SK-N-SH treated with all-trans-retinoic acid at 6 μM for 48 hours (cell line): ENCODE data around the gene SOD3.

Experiments
- ATAC-seq: fragments of 200-7000 bp; cut with Tn5 transposase; 3 replicates; pipeline ENCODE4 v1.9.1; 2020; ENCODE audit warnings: mild to moderate bottlenecking, moderate library complexity
- ARNTL ChIP-seq: fragments of 450-650 bp; formaldehyde crosslinking; IDR thresholded peaks from 2 replicates; pipeline ENCODE4 v1.5.0; 2020; ENCODE audit warnings: low read depth, mild to moderate bottlenecking, moderate library complexity, borderline replicate concordance
- BACH2 ChIP-seq: fragments of 250-450 bp; sonication (Bioruptor Pico); IDR thresholded peaks from 2 replicates; pipeline ENCODE4 v1.9.0; 2021; ENCODE audit warnings: mild to moderate bottlenecking, borderline replicate concordance
- ESRRG ChIP-seq: fragments of 250-450 bp; sonication (Bioruptor Pico); IDR thresholded peaks from 2 replicates; pipeline ENCODE4 v1.6.1; 2021; ENCODE audit warnings: mild to moderate bottlenecking
- GLIS3 ChIP-seq: fragments of 250-450 bp; sonication (Bioruptor Pico); IDR thresholded peaks from 2 replicates; pipeline ENCODE4 v1.5.0; 2020; ENCODE audit warnings: mild to moderate bottlenecking, moderate library complexity
- ISL1 ChIP-seq: fragments of 250-450 bp; sonication (Bioruptor Pico); IDR thresholded peaks from 2 replicates; pipeline ENCODE4 v2.1.2; 2022; ENCODE audit warnings: mild to moderate bottlenecking, moderate library complexity
- OSR1 ChIP-seq: fragments of 250-450 bp; sonication (Bioruptor Pico); IDR thresholded peaks from 2 replicates; pipeline ENCODE4 v1.8.0; 2022; ENCODE audit warnings: moderate library complexity, mild to moderate bottlenecking, inconsistent platforms
- PPARA ChIP-seq: fragments of 250-450 bp; sonication (Bioruptor Pico); IDR thresholded peaks from 2 replicates; pipeline ENCODE4 v1.5.0; 2020; ENCODE audit warnings: mild to moderate bottlenecking, borderline replicate concordance
- RARB ChIP-seq: fragments of 250-450 bp; sonication (Bioruptor Pico); IDR thresholded peaks from 2 replicates; pipeline ENCODE4 v1.8.0; 2021; ENCODE audit warnings: mild to moderate bottlenecking, moderate library complexity
- TCF4 ChIP-seq: fragments of 250-450 bp; sonication (Bioruptor Pico); IDR thresholded peaks from 2 replicates; pipeline ENCODE4 v1.8.0; 2021; ENCODE audit warnings: mild to moderate bottlenecking, moderate library complexity, borderline replicate concordance
- TOX ChIP-seq: fragments of 250-450 bp; sonication (Bioruptor Pico); IDR thresholded peaks from 2 replicates; pipeline ENCODE4 v1.8.0; 2021; ENCODE audit warnings: mild to moderate bottlenecking, moderate library complexity, borderline replicate concordance
- ZFP3 ChIP-seq: fragments of 250-450 bp; sonication (Bioruptor Pico); IDR thresholded peaks from 2 replicates; pipeline ENCODE4 v1.5.0; 2020; ENCODE audit warnings: mild to moderate bottlenecking, moderate library complexity
- ZFP30 ChIP-seq: fragments of 450-650 bp; formaldehyde crosslinking; IDR thresholded peaks from 2 replicates; pipeline ENCODE4 v1.5.0; 2022; ENCODE audit warnings: mild to moderate bottlenecking, moderate library complexity
- ZNF565 ChIP-seq: fragments of 450-650 bp; formaldehyde crosslinking; conservative IDR thresholded peaks from 2 replicates; pipeline ENCODE4 v1.5.0; 2020; ENCODE audit warnings: low read depth, mild to moderate bottlenecking, moderate library complexity
- ZNF70 ChIP-seq: fragments of 450-650 bp; formaldehyde crosslinking; IDR thresholded peaks from 2 replicates; pipeline ENCODE4 v1.5.0; 2020; ENCODE audit warnings: mild to moderate bottlenecking, moderate library complexity
- TF ChIP-seq, protein P1 (sequence below): fragments of 250-450 bp; sonication (Bioruptor Pico); IDR thresholded peaks from 2 replicates; pipeline ENCODE4 v1.8.0; 2021; ENCODE audit warnings: low read depth, mild to moderate bottlenecking, moderate library complexity, borderline replicate concordance
- TF ChIP-seq, protein P2 (sequence below): fragments of 250-450 bp; sonication (Bioruptor Pico); IDR thresholded peaks from 2 replicates; pipeline ENCODE4 v1.8.0; 2020; ENCODE audit warnings: mild to moderate bottlenecking, moderate library complexity, borderline replicate concordance

Gene SOD3

GRCh38 chr4:24849756-24850155 is 54.4 kb downstream of the SOD3 start:
- ATAC-seq = no peak
- TF ChIP-seq TCF4 (CRISPR knock-in tag) = no peak
- no peak for TF ChIP-seq ESRRG (CRISPR knock-in tag)
- TF ChIP-seq OSR1 (CRISPR knock-in tag) = no peak
- no peak for TF ChIP-seq ZNF565 (CRISPR knock-in tag)
- TF ChIP-seq, protein P1, sequence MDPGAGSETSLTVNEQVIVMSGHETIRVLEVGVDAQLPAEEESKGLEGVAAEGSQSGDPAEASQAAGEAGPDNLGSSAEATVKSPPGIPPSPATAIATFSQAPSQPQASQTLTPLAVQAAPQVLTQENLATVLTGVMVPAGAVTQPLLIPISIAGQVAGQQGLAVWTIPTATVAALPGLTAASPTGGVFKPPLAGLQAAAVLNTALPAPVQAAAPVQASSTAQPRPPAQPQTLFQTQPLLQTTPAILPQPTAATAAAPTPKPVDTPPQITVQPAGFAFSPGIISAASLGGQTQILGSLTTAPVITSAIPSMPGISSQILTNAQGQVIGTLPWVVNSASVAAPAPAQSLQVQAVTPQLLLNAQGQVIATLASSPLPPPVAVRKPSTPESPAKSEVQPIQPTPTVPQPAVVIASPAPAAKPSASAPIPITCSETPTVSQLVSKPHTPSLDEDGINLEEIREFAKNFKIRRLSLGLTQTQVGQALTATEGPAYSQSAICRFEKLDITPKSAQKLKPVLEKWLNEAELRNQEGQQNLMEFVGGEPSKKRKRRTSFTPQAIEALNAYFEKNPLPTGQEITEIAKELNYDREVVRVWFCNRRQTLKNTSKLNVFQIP (CRISPR knock-in tag) = no peak
- TF ChIP-seq ZNF70 (CRISPR knock-in tag) = no peak
- no peak for TF ChIP-seq GLIS3 (CRISPR knock-in tag)
- no peak for TF ChIP-seq ARNTL
- TF ChIP-seq ISL1 (CRISPR knock-in tag) = no peak
- TF ChIP-seq, protein P2, sequence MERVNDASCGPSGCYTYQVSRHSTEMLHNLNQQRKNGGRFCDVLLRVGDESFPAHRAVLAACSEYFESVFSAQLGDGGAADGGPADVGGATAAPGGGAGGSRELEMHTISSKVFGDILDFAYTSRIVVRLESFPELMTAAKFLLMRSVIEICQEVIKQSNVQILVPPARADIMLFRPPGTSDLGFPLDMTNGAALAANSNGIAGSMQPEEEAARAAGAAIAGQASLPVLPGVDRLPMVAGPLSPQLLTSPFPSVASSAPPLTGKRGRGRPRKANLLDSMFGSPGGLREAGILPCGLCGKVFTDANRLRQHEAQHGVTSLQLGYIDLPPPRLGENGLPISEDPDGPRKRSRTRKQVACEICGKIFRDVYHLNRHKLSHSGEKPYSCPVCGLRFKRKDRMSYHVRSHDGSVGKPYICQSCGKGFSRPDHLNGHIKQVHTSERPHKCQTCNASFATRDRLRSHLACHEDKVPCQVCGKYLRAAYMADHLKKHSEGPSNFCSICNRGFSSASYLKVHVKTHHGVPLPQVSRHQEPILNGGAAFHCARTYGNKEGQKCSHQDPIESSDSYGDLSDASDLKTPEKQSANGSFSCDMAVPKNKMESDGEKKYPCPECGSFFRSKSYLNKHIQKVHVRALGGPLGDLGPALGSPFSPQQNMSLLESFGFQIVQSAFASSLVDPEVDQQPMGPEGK = no peak
- TF ChIP-seq BACH2 = no peak
- TF ChIP-seq TOX (CRISPR knock-in tag) = no peak
- TF ChIP-seq ZFP3 = no peak
- no peak for TF ChIP-seq ZFP30 (CRISPR knock-in tag)
- TF ChIP-seq PPARA (CRISPR knock-in tag) = no peak
- no peak for TF ChIP-seq RARB
